ENCODE measurements around the gene GPATCH2. TPM values are rescaled to one million over a fixed set of nuclear protein-coding genes. Genes with fewer than 3 reads are reported as not detected.

Gene GPATCH2
- total and polyA plus RNA-seq, 10 of the 15 experiments (the other 5 are each of a cell fraction or from before 2014, with no cell fraction given), result 3.2 to 12.2 (median 5.4) TPM

GRCh38 chr1:217418269-217419193 lies 212.4 kb downstream of the GPATCH2 start (continued):
- no peak for TF ChIP-seq EP300 (IDR thresholded peaks at IDR 0.05; ENCODE audit: borderline replicate concordance in 1 of 2, control insufficient read depth in 1 of 2, low read depth in 2 of 2, low read length in 2 of 2)
- TF ChIP-seq ATF7 (IDR thresholded peaks at IDR 0.05; ENCODE audit: low read depth), result no peak

GRCh38 chr1:217417363-217417762 lies 213.5 kb downstream of the GPATCH2 start:
- Histone ChIP-seq H2AFZ (ENCODE audit: control insufficient read depth, low read depth, low read length) (no peak overlapping the region), H3K9me3 (replicated peaks; ENCODE audit: control insufficient read depth, insufficient read depth, low read length) (no peaks in the 10 kb centered on the region), H3K4me3 (no peak overlapping the region), H3K27me3 (replicated peaks in 1 of 2; ENCODE audit: control insufficient read depth in 2 of 2, insufficient read depth in 2 of 2, low read length in 1 of 2) (no peaks in the 10 kb centered on the region; a peak in 1 of 4 replicates), H4K20me1 (ENCODE audit: control insufficient read depth, insufficient read depth) (no peaks in the 10 kb centered on the region), H3K9ac (ENCODE audit: control insufficient read depth, insufficient read depth, low read length) (no peak overlapping the region), H3K79me2 (ENCODE audit: control insufficient read depth, insufficient read depth, low read length) (no peaks in the 10 kb centered on the region), H3K4me1 (ENCODE audit: control insufficient read depth, insufficient read depth, low read length) (no peaks in the 10 kb centered on the region), H3K27ac (ENCODE audit: control insufficient read depth, insufficient read depth) (no peak overlapping the region), H3K4me2 (ENCODE audit: control insufficient read depth, insufficient read depth) (no peak overlapping the region), H3K36me3 (ENCODE audit: control insufficient read depth in 2 of 2, insufficient read depth in 2 of 2, low read length in 1 of 2) (no peaks in the 10 kb centered on the region)
- DNase-seq (ENCODE audit: low read depth, low spot score), result no peak
- intact Hi-C loops (cut with micrococcal nuclease; ENCODE audit: unreplicated experiment), result no loop called here
- CTCF ChIA-PET, result no interaction called here
- in situ Hi-C loops (cut with MboI), result no loop called here
- no TSS peak for BruUV-seq (replicated peaks)
- no peak for FAIRE-seq
- RAD21 ChIA-PET (ENCODE audit: unreplicated experiment), result no interaction called here
- SMC1A ChIA-PET (ENCODE audit: uncharacterized antibody, unreplicated experiment), result no interaction called here
- POLR2A ChIA-PET, result no interaction called here
- TF ChIP-seq IRF4 (IDR thresholded peaks at IDR 0.05; ENCODE audit: low read depth, low read length) (no peak), ZNF274 (IDR thresholded peaks at IDR 0.05; ENCODE audit: insufficient read depth, insufficient read length) (no peak), TARDBP (IDR thresholded peaks at IDR 0.05; ENCODE audit: borderline replicate concordance) (no peak), MAX (IDR thresholded peaks at IDR 0.05; ENCODE audit: low read depth, low read length) (no peak), CUX1 (IDR thresholded peaks at IDR 0.05; ENCODE audit: insufficient replicate concordance, low read depth, low read length) (no peak), BMI1 (IDR thresholded peaks at IDR 0.05; ENCODE audit: borderline replicate concordance) (no peak), BCL3 (IDR thresholded peaks at IDR 0.05; ENCODE audit: borderline replicate concordance, insufficient read depth, low read depth, low read length, poor library complexity, severe bottlenecking) (no peak), PKNOX1 (IDR thresholded peaks at IDR 0.05) (no peak), CREB1 (IDR thresholded peaks at IDR 0.05; ENCODE audit: low read depth) (no peak)
- 17% methylated on average over 3 of the region's 3 CpGs for WGBS (ENCODE audit: insufficient coverage, insufficient replicate concordance, low lambda C conversion rate, missing lambda C conversion rate)
- no peak for ATAC-seq

Measured in GM12878 (cell line).